Measurements from ENCODE around the gene MAML1. TPM values are rescaled to one million over a fixed set of nuclear protein-coding genes. Genes with fewer than 3 reads are reported as not detected.
"Not testable (repeated sequence)": the region's sequence is repeated elsewhere in the genome, so short reads cannot be mapped to it uniquely, and the experiment has no call there.

The MAML1 gene
- polyA plus RNA-seq, 1 of the 3 experiments (the other 2 are of a cell fraction), result 8.1 TPM

GRCh38 chr5:179697108-179697507 lies 35.5 kb upstream of the MAML1 start (continued):
- TF ChIP-seq PBX3 (IDR thresholded peaks at IDR 0.05), result no peak
- no peak for TF ChIP-seq RFX5 (IDR thresholded peaks at IDR 0.05; ENCODE audit: low read length)

- H3K9me3 ChIP-seq; DNase-seq; H3K4me1 ChIP-seq (ENCODE audit: control insufficient read depth in 1 of 2, insufficient read depth in 2 of 2, low read depth in 1 of 2, low read length in 1 of 2); H3K27me3 ChIP-seq (ENCODE audit: insufficient read depth); H3K9me2 ChIP-seq: not testable (repeated sequence)
- ChIA-PET POLR2A (interaction anchor here (2.6 kb wide), 1 partner anchor 20 kb away, joined by 8 read pairs; no protein-coding TSS in a partner anchor), CTCF (interaction anchor here (0.7 to 1.1 kb wide), 3 partner anchors 18 to 99 kb away, joined by 3 read pairs; partner anchors contain the start of gene MAML1)
- peaks cover 0 to 12% of the 10 kb centered on the region in 2 experiments for H3K36me3 ChIP-seq (replicated peaks in 1 of 2; ENCODE audit: control insufficient read depth in 1 of 2, insufficient read depth in 2 of 2, low read length in 1 of 2)
- H2AFZ ChIP-seq (ENCODE audit: low read depth), result peak overlapping the region; percentile 64
- WGBS (ENCODE audit: low lambda C conversion rate), result 92% methylated on average over 15 of the region's 15 CpGs
- peaks cover 56% of the 10 kb centered on the region for H3K79me2 ChIP-seq (ENCODE audit: insufficient read depth)
- peak overlapping the region; percentile 82 for H3K4me2 ChIP-seq
- peaks cover 26% of the 10 kb centered on the region for H4K20me1 ChIP-seq (ENCODE audit: insufficient read depth)
- H3K4me3 ChIP-seq (ENCODE audit: low read depth in 2 of 2, low read length in 1 of 2), result peak overlapping the region; percentile 62 to 74
- peak overlapping the region; percentile 99 for H3K9ac ChIP-seq
- H3K27ac ChIP-seq (ENCODE audit: low read depth in 2 of 2, low read length in 1 of 2), result peak overlapping the region; percentile 94 to 96
- peaks cover 17% of the 10 kb centered on the region for H3F3A ChIP-seq (replicated peaks; ENCODE audit: insufficient read depth)
Measured at GRCh38 chr5:179697543-179697942, 35.1 kb upstream of the MAML1 start.

GRCh38 chr5:179697993-179698934 lies 34.4 kb upstream of the MAML1 start:
- H3F3A ChIP-seq (replicated peaks; ENCODE audit: insufficient read depth), result peaks cover 17% of the 10 kb centered on the region
- H3K36me3 ChIP-seq (replicated peaks in 1 of 2; ENCODE audit: control insufficient read depth in 1 of 2, insufficient read depth in 2 of 2, low read length in 1 of 2), result peaks cover 0 to 17% of the 10 kb centered on the region in 2 experiments
- ChIA-PET CTCF (no interaction called here), POLR2A (interaction anchor here (2.6 kb wide), 1 partner anchor 20 kb away, joined by 8 read pairs; no protein-coding TSS in a partner anchor)
- H3K27me3 ChIP-seq (ENCODE audit: insufficient read depth), result no peaks in the 10 kb centered on the region
- H3K9ac ChIP-seq, result peak overlapping the region; percentile 99
- no peaks in the 10 kb centered on the region for H3K9me2 ChIP-seq
- peaks cover 33% of the 10 kb centered on the region for H4K20me1 ChIP-seq (ENCODE audit: insufficient read depth)
- peak overlapping the region; percentile 64 for H2AFZ ChIP-seq (ENCODE audit: low read depth)
- no peaks in the 10 kb centered on the region for H3K9me3 ChIP-seq
- peak; percentile 100 for DNase-seq
- peak overlapping the region; percentile 73 to 97 for H3K4me3 ChIP-seq (ENCODE audit: low read depth in 2 of 2, low read length in 1 of 2)
- H3K4me1 ChIP-seq (ENCODE audit: control insufficient read depth in 1 of 2, insufficient read depth in 2 of 2, low read depth in 1 of 2, low read length in 1 of 2), result peaks cover 4 to 5% of the 10 kb centered on the region in 2 experiments; a peak in 2 of 4 replicates
- 5% methylated on average over 25 of the region's 72 CpGs for whole genome bisulfite sequencing (ENCODE audit: low lambda C conversion rate)
- H3K27ac ChIP-seq (ENCODE audit: low read depth in 2 of 2, low read length in 1 of 2), result peak overlapping the region; percentile 94 to 96
- H3K4me2 ChIP-seq, result peak overlapping the region; percentile 88
- peaks cover 63% of the 10 kb centered on the region for H3K79me2 ChIP-seq (ENCODE audit: insufficient read depth)
- TF ChIP-seq SIN3A (IDR thresholded peaks at IDR 0.05; ENCODE audit: borderline replicate concordance, low read depth, low read length) (peak; percentile 82; the same call in 1 of the 2 replicates), FOXM1 (IDR thresholded peaks at IDR 0.05; ENCODE audit: low read depth) (no peak), RXRA (IDR thresholded peaks at IDR 0.05; ENCODE audit: borderline replicate concordance, low read depth) (no peak), YY1 (IDR thresholded peaks at IDR 0.05; ENCODE audit: low read depth) (peak; percentile 81), NRF1 (IDR thresholded peaks at IDR 0.05; ENCODE audit: low read depth, low read length) (peak; percentile 60), GABPA (IDR thresholded peaks at IDR 0.05; ENCODE audit: low read depth) (peak; percentile 60), TEAD4 (IDR thresholded peaks at IDR 0.05; ENCODE audit: borderline replicate concordance, insufficient read depth) (0 out of 2 replicates have a peak, but pooled peaks have one; percentile 27), CTCF (IDR thresholded peaks at IDR 0.05) (no peak), RAD21 (IDR thresholded peaks at IDR 0.05; ENCODE audit: low read length) (no peak), EP300 (IDR thresholded peaks at IDR 0.05; ENCODE audit: borderline replicate concordance in 1 of 2, low read depth in 1 of 2, low read length in 1 of 2) (peak in 1 of 2 experiments; percentile 10; a peak in 1 of 4 replicates), CHD2 (IDR thresholded peaks at IDR 0.05; ENCODE audit: low read length, partially characterized antibody) (peak; percentile 86), POLR2AphosphoS5 (IDR thresholded peaks at IDR 0.05; ENCODE audit: low read depth, low read length) (peak; percentile 65; the same call in 1 of the 2 replicates), FOXJ3 (CRISPR knock-in tag; IDR thresholded peaks at IDR 0.05) (no peak), PBX3 (IDR thresholded peaks at IDR 0.05) (peak; percentile 100), JUND (IDR thresholded peaks at IDR 0.05) (no peak), GATA2 (CRISPR knock-in tag; IDR thresholded peaks at IDR 0.05) (no peak), RFX5 (IDR thresholded peaks at IDR 0.05; ENCODE audit: low read length) (0 out of 2 replicates have a peak, but pooled peaks have one; percentile 55), IRF3 (IDR thresholded peaks at IDR 0.05; ENCODE audit: low read depth, low read length) (peak; percentile 83)

Data from SK-N-SH (cell line).